MM.1S (cell line): ENCODE data around the gene PDZRN3.

ENCODE experiments used
- CTCF ChIP-seq: fragments of 300-600 bp; sonication (generic); IDR thresholded peaks from 2 replicates; pipeline ENCODE4 v1.5.1; 2016; ENCODE audit warnings: antibody characterized with exemption, low read length, mixed read lengths
- EZH2phosphoT487 ChIP-seq: fragments of 300-600 bp; sonication (generic); IDR thresholded peaks from 2 replicates; pipeline ENCODE4 v1.6.1; 2018; ENCODE audit warnings: antibody characterized with exemption, low read length

GRCh38 chr3:73563896-73564582, 60.7 kb downstream of the PDZRN3 start:
- TF ChIP-seq CTCF, result no peak
- TF ChIP-seq EZH2phosphoT487, result no peak
